Vagina (tissue), 2 donors: ENCODE results near the gene JPH2.

Source experiments
- POLR2A ChIP-seq, 2 donors: fragments of 450-650 bp; IDR thresholded peaks; one replicate each; pipeline ENCODE4 v1.6.1; 2017; ENCODE audit warnings: antibody characterized with exemption in 2 of 2, mild to moderate bottlenecking in 2 of 2, moderate library complexity in 2 of 2
- POLR2AphosphoS5 ChIP-seq, 2 donors: sonication (generic); formaldehyde crosslinking; IDR thresholded peaks; one replicate each; pipeline ENCODE4 v1.9.0; 2017; ENCODE audit warnings: antibody characterized with exemption in 2 of 2, mild to moderate bottlenecking in 2 of 2, low read depth in 1 of 2; ENCODE audit not compliant: insufficient read depth in 1 of 2
- TF ChIP-seq, protein P1 (sequence below), 3 experiments: fragments of 450-650 bp in 2 of 3; fragments of 200-600 bp in 1 of 3; sonication (generic) in 1 of 3; IDR thresholded peaks; one replicate each; pipeline ENCODE4 v1.5.1; 2017 to 2019; ENCODE audit warnings: antibody characterized with exemption in 3 of 3, mild to moderate bottlenecking in 2 of 3, moderate library complexity in 2 of 3

DNA sequence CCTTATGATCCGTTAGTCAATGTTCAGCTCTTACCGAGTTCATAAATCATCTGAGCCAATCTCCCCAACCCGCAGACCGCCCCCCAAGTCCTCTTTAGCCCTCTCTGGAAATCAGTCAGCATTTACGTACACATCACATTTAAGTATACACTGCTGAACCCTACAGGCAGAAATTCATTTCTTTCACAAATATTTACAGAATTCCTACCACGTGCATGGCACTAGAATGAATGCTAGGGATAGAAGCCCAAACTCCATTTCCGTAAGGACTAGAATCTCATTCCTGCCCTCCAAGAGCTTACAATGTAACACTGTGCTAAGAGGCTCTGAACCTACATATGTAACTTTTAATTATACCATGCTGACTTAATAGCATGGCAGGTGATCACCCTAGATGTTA, 21.8 kb upstream of the JPH2 start:
- TF ChIP-seq, protein P1, sequence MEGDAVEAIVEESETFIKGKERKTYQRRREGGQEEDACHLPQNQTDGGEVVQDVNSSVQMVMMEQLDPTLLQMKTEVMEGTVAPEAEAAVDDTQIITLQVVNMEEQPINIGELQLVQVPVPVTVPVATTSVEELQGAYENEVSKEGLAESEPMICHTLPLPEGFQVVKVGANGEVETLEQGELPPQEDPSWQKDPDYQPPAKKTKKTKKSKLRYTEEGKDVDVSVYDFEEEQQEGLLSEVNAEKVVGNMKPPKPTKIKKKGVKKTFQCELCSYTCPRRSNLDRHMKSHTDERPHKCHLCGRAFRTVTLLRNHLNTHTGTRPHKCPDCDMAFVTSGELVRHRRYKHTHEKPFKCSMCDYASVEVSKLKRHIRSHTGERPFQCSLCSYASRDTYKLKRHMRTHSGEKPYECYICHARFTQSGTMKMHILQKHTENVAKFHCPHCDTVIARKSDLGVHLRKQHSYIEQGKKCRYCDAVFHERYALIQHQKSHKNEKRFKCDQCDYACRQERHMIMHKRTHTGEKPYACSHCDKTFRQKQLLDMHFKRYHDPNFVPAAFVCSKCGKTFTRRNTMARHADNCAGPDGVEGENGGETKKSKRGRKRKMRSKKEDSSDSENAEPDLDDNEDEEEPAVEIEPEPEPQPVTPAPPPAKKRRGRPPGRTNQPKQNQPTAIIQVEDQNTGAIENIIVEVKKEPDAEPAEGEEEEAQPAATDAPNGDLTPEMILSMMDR (IDR thresholded peaks at IDR 0.05): no peak
- TF ChIP-seq POLR2A (IDR thresholded peaks at IDR 0.05) (no peak), POLR2AphosphoS5 (IDR thresholded peaks at IDR 0.05; ENCODE audit: insufficient read depth in 1 of 2, low read depth in 1 of 2) (no peak)
